Epidermal melanocyte (primary cell): ENCODE data around the gene TMC1.
"Not testable (repeated sequence)": the region's sequence is repeated elsewhere in the genome, so short reads cannot be mapped to it uniquely, and the experiment has no call there.

ENCODE experiments used
- DNase-seq: peaks from one replicate; pipeline ENCODE4 v3.0.0; 2011; ENCODE audit warnings: low spot score; ENCODE audit not compliant: insufficient read length

Gene TMC1

DNA sequence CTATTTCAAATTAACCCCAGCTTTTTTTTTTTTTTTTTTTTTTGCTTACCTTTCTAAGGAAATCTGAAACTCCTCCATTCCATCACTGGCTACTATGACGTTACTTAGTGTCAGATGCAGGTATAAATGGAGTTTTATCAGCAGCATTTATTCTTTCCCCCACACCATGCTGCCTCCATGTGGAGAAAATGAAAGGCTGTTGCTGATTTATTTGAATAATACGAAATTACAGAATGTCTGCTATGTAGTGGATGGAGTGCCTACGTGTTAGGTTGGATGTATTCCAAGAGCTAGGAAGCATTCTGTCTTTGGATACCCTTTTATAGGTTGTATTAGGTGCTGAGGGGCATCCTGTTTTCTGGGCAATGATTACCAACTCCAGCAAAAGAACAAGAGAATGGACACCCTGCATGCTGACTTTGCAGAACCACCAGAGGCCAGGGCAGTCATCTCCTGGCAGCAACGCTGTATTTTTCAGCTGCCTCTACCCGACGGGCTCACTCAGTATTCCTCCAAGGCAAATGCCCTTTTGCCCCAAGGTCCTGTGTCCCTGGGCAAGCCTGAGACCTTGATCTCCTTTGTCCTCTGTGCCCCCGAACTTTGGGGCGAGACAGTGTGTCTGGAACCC is 232.0 kb downstream of the TMC1 start:
- DNase-seq = no peak

GRCh38 chr9:72755836-72756235 is 234.4 kb downstream of the TMC1 start:
- no peak for DNase-seq

GRCh38 chr9:72758944-72759343 is 237.5 kb downstream of the TMC1 start:
- no peak for DNase-seq

DNA sequence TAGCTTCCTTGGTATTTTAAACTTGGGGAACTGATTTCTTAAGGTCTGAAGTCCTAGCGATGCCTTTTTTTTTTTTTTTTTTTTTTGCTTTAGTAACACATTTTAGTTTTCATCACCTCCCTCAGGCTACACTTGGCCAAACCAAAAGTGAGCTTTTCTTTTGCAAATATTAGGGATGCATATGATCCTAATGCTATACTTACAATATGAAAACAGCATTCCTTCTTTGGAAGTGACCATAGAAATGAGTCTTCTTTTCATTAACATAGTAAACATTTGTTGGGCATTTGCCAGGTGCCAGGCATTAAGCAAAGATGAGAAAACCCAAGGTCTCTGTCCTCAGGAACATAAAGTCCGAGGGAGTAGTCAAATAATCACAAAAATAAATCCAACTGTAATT is 241.6 kb downstream of the TMC1 start:
- no peak for DNase-seq

GRCh38 chr9:72769546-72769945 is 248.1 kb downstream of the TMC1 start:
- no peak for DNase-seq

DNA sequence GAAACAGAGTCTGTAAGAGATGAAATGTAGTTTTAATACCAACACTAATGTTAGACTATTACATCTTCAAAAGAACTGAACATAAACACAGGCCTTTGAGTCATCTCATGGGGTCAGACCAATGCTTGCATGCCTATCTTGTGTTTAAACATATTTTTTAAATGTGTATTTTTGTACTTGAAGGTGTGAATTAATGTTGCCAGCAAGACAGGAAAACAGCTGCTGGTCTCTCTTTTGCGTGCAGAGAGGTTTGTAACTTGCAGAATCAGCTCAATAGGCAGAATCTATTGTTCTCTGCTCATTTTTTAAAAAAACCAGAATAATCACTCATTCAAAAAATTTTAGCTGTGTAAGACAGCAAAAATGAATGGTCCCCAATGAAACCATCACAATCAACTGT is 251.3 kb downstream of the TMC1 start:
- no peak for DNase-seq

GRCh38 chr9:72773570-72773969 is 252.2 kb downstream of the TMC1 start:
- no peak for DNase-seq

DNA sequence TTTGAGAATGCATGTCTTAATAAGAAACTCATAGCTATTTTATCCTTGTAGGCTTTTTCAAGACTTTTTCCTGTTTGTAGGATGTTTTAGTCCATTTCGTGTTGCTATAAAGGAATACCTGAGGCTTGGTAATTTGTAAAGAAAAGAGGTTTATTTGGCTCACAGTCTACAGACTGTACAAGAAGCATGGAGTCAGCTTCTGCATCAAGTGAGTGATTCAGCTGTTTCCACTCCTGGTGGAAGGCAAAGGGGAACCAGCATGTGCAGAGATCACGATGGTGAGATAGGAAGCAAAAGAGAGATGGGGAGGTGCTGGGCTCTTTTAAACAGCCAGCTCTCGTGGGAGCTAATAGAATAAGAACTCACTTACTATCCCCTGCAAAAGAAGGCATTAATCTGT is 254.2 kb downstream of the TMC1 start:
- no peak for DNase-seq

- DNase-seq = no peak
Measured at GRCh38 chr9:72779614-72780013, 258.2 kb downstream of the TMC1 start.

- DNase-seq = no peak
Measured at GRCh38 chr9:72786948-72787347, 265.5 kb downstream of the TMC1 start.

DNA sequence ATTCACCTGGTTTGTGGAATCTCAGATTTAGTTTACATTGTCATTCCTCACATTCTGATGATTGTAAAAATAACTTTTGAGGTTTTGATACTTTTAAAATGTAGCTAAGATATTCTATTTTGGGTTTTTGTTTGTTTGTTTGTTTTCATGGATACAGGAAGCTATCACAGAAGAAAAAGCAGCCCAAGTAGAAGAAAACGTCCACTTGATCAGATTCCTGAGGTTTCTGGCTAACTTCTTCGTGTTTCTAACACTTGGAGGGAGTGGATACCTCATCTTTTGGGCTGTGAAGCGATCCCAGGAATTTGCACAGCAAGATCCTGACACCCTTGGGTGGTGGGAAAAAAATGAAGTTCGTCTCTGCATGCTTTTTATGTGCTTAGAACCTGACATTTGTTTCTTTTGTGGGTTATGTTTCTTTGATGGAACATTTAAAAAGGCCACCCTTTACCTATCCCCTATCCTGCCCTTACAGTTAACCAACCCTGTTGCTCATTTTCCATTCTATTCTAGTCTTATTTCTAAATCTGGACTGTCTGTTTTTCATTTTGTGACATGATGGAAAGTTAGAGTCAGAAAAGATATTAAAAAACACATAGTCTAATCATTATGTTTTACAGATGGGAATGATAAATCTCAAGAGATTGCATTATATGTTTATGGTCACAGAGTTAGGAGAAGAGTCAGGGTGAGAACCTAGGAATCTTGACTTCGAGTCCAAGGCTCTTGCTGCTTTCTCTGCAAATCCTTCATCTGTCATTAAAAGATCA is 267.7 kb downstream of the TMC1 start:
- no peak for DNase-seq

GRCh38 chr9:72789885-72790284 is 268.5 kb downstream of the TMC1 start:
- no peak for DNase-seq

DNA sequence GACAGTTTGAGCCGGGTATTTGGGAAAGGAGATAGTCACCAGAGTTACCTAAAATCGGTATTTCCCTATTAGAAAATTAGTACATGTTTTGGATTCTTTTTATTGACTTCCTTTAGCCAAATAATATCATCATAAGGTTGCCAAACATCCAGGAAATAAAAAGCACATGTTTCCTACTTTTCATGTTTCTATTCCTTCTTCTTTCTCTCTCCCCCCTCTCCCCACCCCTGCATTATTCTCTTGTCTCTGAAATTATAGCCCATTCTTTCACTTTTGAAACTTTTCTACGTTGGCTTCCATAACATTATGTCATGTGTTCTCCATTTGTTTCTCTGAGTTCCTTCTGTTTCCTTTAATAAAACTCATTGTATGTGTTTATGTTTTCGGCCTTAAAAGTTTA is 269.6 kb downstream of the TMC1 start:
- DNase-seq = no peak

DNA sequence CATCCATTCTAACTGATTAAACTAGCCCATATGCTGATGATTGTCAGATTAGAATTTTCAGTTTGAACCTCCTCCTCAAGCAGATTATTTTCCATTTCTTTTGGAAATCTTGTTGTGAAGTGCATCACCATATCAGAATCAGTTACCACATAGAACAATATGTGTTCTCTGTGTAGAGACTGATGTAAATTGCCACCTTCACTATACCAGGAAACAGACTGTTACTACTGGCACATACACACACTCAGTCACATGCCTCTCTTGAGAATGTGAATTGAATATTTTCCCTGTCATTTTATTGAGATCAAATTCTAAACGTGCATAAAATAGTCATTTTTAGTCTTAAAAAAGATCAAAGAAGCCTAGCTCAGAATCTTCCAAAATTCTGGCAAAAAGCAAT is 270.0 kb downstream of the TMC1 start:
- no peak for DNase-seq

DNA sequence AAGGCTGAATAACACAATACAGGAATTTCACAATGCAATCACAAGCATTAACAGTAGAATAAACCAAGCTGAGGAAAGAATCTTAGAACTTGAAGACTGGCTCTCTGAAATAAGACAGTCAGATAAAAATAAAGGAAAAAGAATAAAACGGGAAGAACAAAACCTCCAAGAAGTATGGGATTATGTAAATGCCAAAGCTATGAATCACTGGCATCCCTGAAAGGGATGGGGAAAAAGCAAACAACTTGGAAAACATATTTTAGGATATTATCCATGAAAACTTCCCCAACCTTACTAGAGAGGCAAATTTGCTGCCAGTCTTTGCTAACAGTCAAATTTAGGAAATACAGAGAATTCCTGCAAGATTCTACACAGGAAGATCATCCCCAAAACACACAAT is 273.5 kb downstream of the TMC1 start:
- DNase-seq = no peak

DNA sequence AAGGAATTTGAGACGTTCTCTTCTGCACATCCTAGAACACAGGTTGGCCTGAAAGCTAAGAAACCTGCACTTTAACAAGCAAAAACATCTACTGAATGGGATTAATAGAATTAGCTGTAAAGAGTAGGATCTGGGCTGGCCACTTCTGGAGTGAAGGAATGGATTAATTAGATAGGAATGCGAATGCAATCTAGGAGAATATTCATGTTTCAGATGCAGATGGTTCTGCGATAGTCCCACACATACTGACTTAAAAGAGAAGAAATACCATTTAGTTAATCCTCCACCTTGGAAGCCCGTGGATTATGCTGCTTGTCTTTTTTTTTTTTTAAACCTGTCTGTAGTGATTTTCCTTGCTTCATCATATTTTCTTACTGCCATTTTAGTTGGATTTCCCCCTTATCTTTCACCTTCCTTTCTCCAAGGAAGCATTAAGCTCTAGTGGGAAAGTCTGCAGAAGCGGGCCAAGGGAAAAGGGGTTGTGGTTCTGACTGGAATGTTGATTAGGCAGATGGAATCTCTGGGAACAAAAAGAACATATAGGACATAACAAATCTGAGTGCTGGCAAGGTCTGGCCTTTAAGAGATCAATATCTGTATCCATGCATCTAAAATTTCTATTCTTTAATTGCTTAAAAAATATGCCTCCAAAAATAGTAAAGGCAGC is 279.1 kb downstream of the TMC1 start:
- no peak for DNase-seq

DNA sequence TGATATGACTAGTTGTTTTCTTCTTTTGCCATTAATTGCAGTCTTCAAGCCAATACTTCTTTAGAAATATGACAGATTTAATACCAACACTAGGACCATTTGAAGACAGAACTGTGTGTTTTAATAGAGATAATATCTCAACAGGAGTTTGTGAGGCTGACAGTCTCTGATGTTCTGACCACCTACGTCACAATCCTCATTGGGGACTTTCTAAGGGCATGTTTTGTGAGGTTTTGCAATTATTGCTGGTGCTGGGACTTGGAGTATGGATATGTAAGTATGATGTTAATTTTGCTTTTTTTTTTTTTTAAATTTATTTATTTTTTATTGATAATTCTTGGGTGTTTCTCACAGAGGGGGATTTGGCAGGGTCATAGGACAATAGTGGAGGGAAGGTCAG is 283.8 kb downstream of the TMC1 start:
- DNase-seq = no peak

GRCh38 chr9:72806313-72806809 is 285.0 kb downstream of the TMC1 start:
- not testable (repeated sequence) for DNase-seq

GRCh38 chr9:72807765-72808445 is 286.5 kb downstream of the TMC1 start:
- DNase-seq = no peak

DNA sequence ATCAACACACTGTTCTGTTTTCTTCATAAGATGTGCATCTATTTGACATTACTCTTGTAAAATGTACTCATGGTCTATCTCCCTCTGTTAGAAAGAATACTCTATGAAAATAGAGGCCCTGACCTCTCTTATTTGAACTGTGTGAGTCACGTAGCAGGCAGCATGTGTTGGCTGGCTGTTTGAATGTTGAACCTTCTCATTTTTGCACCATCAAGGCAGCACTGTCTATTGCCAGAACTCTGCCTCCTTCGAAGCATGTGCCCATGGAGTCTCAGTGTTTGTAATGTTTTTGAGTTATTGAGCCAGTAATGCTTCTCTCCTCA is 287.0 kb downstream of the TMC1 start:
- no peak for DNase-seq

GRCh38 chr9:72809586-72809985 is 288.2 kb downstream of the TMC1 start:
- no peak for DNase-seq

DNA sequence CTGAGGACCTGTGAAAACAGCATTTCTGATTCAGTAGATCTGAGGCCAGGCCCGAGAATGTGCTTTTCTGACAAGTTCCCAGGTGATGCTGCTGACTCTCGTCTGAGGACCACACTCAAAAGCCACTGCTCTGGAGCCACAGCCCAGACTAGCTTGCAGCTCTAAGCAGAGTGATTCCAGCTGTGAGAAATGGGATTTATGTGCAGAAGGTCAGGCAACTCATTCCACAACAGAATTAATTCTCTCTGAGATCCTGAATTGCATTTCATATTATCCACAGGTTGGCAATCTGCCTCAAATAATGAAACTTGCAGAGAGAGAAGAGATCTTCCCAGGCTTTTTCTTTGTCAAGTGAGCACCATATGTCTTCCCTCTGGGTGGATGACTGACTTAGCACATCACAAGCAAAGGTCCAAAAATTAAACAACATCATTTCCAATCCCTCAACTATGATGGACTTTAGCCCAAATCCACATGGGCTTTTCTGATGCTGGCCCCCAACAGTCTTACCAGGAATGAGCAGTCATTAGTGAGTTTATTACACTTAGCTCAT is 291.2 kb downstream of the TMC1 start:
- no peak for DNase-seq
